K562 (cell line): ENCODE data around the gene TMEM247. TPM values are rescaled to one million over a fixed set of nuclear protein-coding genes. Genes with fewer than 3 reads are reported as not detected.

Experiments
- BMI1 ChIP-seq: fragments of 150-350 bp; IDR thresholded peaks from 2 replicates; pipeline ENCODE4 v1.6.1; 2014; ENCODE audit warnings: low read length
- C11orf30 ChIP-seq: fragments of 450-650 bp; IDR thresholded peaks from 2 replicates; pipeline ENCODE4 v1.6.1; 2016; ENCODE audit warnings: low read depth, mild to moderate bottlenecking
- CBX8 ChIP-seq: fragments of 200-600 bp; sonication (generic); IDR thresholded peaks from 2 replicates; pipeline ENCODE4 v1.6.1; 2012; ENCODE audit warnings: borderline replicate concordance, mixed run types, low read depth, mild to moderate bottlenecking, moderate library complexity, mixed read lengths, low read length, control low read depth, inconsistent platforms; ENCODE audit not compliant: poor library complexity, severe bottlenecking; ENCODE audit errors: extremely low read depth
- DLX4 ChIP-seq: fragments of 250-450 bp; sonication (Bioruptor Pico); IDR thresholded peaks from 2 replicates; pipeline ENCODE4 v1.6.1; 2021; ENCODE audit warnings: mild to moderate bottlenecking
- ETS1 ChIP-seq: conservative IDR thresholded peaks from 2 replicates; pipeline ENCODE4 v1.6.1; 2011; ENCODE audit warnings: low read depth, mild to moderate bottlenecking, low read length; ENCODE audit not compliant: control insufficient read depth
- HDGF ChIP-seq: fragments of 450-650 bp; IDR thresholded peaks from 2 replicates; pipeline ENCODE4 v1.6.1; 2016
- MAFK ChIP-seq: IDR thresholded peaks from 2 replicates; pipeline ENCODE4 v1.6.1; 2011; ENCODE audit warnings: low read length, improper control_type of control experiment
- MAZ ChIP-seq, 2 experiments: fragments of 450-650 bp in 1 of 2; sonication (generic) in 1 of 2; formaldehyde crosslinking; IDR thresholded peaks in 1 of 2; conservative IDR thresholded peaks in 1 of 2; 2 replicates each; pipeline versions ENCODE4 v1.4.0 to v1.5.0; 2020; ENCODE audit warnings: mild to moderate bottlenecking in 1 of 2, missing genetic modification reagents in 1 of 2
- MITF ChIP-seq: IDR thresholded peaks from 2 replicates; pipeline ENCODE4 v1.6.1; 2014; ENCODE audit warnings: antibody characterized with exemption
- MLX ChIP-seq, 2 experiments: fragments of 450-650 bp in 1 of 2; sonication (generic) in 1 of 2; formaldehyde crosslinking; conservative IDR thresholded peaks; 2 replicates each; pipeline versions ENCODE4 v1.4.0 to v1.8.1; 2020 to 2022; ENCODE audit warnings: mild to moderate bottlenecking in 1 of 2, missing genetic modification reagents in 1 of 2
- MTF1 ChIP-seq: fragments of 250-450 bp; sonication (Bioruptor Pico); IDR thresholded peaks from 2 replicates; pipeline ENCODE4 v1.9.0; 2021; ENCODE audit warnings: moderate library complexity, mild to moderate bottlenecking, inconsistent platforms, borderline replicate concordance
- NR2C2 ChIP-seq, 2 experiments: fragments of 200-800 bp in 1 of 2; sonication (Bioruptor generic) in 1 of 2; sonication (generic) in 1 of 2; formaldehyde crosslinking in 1 of 2; IDR thresholded peaks; 2 replicates each; pipeline versions ENCODE4 v1.6.1 to v1.8.0; 2016 to 2022; ENCODE audit warnings: mild to moderate bottlenecking in 1 of 2, missing compliant biosample characterization in 1 of 2, missing genetic modification characterization in 1 of 2, missing genetic modification reagents in 1 of 2
- RBM25 ChIP-seq: fragments of 200-400 bp; formaldehyde crosslinking; IDR thresholded peaks from 2 replicates; pipeline ENCODE4 v1.6.1; 2018; ENCODE audit warnings: low read length, low read depth, moderate library complexity; ENCODE audit not compliant: severe bottlenecking
- SPI1 ChIP-seq: IDR thresholded peaks from 2 replicates; pipeline ENCODE4 v1.6.1; 2011; ENCODE audit warnings: low read depth, low read length, control low read depth, borderline replicate concordance
- TCF7 ChIP-seq: sonication (generic); IDR thresholded peaks from 2 replicates; pipeline ENCODE4 v1.6.1; 2016; ENCODE audit warnings: antibody characterized with exemption, borderline replicate concordance
- ZNF282 ChIP-seq: sonication (generic); formaldehyde crosslinking; IDR thresholded peaks from 2 replicates; pipeline ENCODE4 v1.8.1; 2023; ENCODE audit warnings: missing genetic modification reagents
- ZNF316 ChIP-seq: fragments of 450-650 bp; IDR thresholded peaks from 2 replicates; pipeline ENCODE4 v1.6.1; 2016
- ZNF655 ChIP-seq: fragments of 250-450 bp; sonication (Bioruptor Pico); IDR thresholded peaks from 2 replicates; pipeline ENCODE4 v1.5.0; 2021
- ZNF668 ChIP-seq: fragments of 250-450 bp; sonication (Bioruptor Pico); IDR thresholded peaks from 2 replicates; pipeline ENCODE4 v1.8.0; 2022; ENCODE audit warnings: mild to moderate bottlenecking, inconsistent platforms
- polyA plus RNA-seq, 8 experiments: library from polyadenylated mRNA; depleted of rRNA in 4 of 8; stranded (reverse) in 5 of 8; unstranded in 3 of 8; fragments of >200 nt; fragmentation: Nextera tagmentation in 2 of 8; fragmentation: Illumina TruSeq in 1 of 8; extraction: Ambion mirVana in 2 of 8; extraction: Trizol in 1 of 8; gene quantifications; 2 replicates each; pipeline versions ENCODE4 v1.2.1 to v1.2.3, GENCODE V29; 2011 to 2014; ENCODE audit warnings: inconsistent platforms in 1 of 8, missing spikeins in 1 of 8
- total RNA-seq, 7 experiments: library from RNA; depleted of rRNA in 6 of 7; stranded (reverse); fragments of >200 nt in 6 of 7; fragmentation: Illumina TruSeq in 2 of 7; extraction: Trizol in 2 of 7; gene quantifications; 2 replicates each; pipeline versions ENCODE4 v1.2.1 to v1.2.3, GENCODE V29; 2011 to 2021; ENCODE audit warnings: low replicate concordance in 1 of 7

Gene TMEM247
- total and polyA plus RNA-seq, 9 of the 15 experiments (the other 6 are each of a cell fraction or from before 2014, with no cell fraction given), result 0.24 to 4.7 (median 3.1) TPM

- TF ChIP-seq DLX4 (no peak), BMI1 (no peak), MAZ (CRISPR knock-in tag; conservative IDR thresholded peaks at IDR 0.05 in 1 of 2, IDR thresholded peaks at IDR 0.05 in 1 of 2) (no peak), MLX (CRISPR knock-in tag; conservative IDR thresholded peaks at IDR 0.05) (no peak), HDGF (no peak), MTF1 (CRISPR knock-in tag) (no peak), C11orf30 (peak; percentile 56), ZNF668 (CRISPR knock-in tag) (no peak), ZNF655 (CRISPR knock-in tag) (no peak), SPI1 (peak; percentile 88; the same call in 1 of the 2 replicates), ETS1 (no peak), MAFK (peak; percentile 42), MITF (no peak), CBX8 (no peak), TCF7 (no peak), NR2C2 (CRISPR knock-in tag; IDR thresholded peaks at IDR 0.05) (no peak), NR2C2 (tag; IDR thresholded peaks at IDR 0.05) (peak; percentile 11; the same call in 1 of the 2 replicates), ZNF282 (CRISPR knock-in tag) (no peak), RBM25 (no peak), ZNF316 (peak; percentile 73)
- TF ChIP-seq, all 486 proteins: peak for 6
Measured at GRCh38 chr2:46461709-46462171, 17.6 kb upstream of the TMEM247 start (continued).
